ENCODE measurements around the gene TSHR.

TSHR gene

DNA sequence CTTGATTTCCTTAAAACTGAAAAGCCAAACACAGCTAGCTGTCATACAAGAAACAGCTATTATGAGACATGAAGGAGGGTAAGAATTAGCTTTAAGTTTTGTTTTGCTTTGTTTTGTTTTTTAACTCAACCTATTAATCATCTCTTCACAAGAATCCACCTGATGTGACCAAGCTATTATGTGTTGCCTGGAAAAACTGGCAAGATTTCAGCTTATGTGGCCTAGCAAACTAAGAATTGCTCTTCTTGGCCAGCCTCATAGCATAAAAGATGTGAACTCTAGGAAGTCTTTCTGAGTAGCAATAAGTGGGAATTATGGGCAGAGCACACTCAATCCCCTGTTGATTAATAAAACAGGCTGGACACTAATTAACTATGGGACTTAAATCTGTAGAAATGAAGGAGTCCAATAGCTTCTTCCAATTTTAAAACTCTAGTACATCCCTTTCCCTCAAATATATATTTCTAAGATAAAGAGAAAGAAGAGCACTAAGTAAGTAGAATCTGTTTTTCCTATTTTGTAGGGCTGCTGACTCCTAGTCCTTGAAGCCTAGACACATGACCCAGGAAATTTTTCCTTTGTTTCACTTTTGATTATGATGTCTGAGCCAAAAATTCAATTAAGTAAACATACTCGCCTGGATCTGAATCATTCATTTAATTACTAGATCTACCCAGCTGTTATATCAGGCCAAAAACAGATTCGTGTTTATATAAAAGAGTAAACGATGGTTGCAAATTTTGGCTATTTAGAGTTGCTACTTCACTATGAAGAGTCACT is 189.6 kb downstream of the TSHR start:
- no peak for DNase-seq

DNA sequence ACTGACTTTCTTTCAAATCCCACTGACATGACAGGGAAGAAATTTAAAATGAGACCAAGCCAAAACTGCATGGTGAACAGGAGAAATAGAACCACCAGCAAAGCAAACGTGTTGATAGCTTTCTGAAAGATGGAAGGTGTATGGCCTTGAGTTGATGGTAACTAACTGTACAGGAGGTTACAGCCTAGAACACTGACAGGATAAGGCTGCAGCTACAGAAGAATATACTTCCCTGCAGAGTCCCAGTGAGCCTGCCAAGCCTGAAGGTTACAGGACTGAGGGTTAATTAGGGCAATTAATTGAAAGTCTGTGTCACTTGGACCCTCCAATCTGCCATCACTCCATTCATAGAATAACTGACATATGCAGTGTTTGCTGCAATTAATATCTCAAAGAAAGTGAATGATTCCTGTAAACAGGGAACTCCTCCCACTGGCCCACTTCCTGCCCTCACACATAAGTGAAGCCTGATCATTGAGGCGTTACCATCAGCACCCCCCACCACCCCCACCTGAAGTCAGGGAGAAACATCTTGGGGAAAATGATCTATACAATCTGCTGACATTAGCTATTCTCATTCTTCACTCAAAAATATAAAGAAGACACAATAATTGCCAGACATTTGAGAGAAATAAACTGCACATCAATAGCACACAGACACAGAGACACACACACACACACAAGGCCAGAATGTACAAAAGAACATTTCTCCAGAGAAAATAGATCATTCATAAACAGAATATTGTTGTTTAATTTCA is 191.9 kb downstream of the TSHR start:
- DNase-seq, result no peak

DNA sequence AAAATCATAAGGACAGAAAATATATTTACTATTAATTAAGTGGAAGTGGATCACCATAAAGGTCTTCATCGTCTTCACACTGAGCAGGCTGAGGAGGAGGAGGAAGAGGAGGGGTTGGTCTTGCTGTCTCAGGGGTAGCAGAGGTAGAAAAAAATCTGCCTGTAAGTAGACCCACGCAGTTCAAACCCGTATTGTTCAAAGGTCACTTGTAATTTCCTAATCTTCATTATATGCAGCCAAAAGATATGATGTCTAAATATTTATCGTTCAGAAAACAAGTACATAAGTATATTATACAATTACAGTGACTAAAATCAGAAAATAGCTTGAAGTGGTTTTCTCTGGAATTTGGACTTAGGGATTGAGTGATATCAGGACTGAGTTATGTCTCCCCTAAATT is 193.2 kb downstream of the TSHR start:
- DNase-seq, result no peak

- DNase-seq, result no peak
These were observed 197.8 kb downstream of the TSHR start for GRCh38 chr14:81153187-81153586.

- peak; percentile 72 to 75 for DNase-seq
These were observed 202.0 kb downstream of the TSHR start for GRCh38 chr14:81157431-81157830.

DNA sequence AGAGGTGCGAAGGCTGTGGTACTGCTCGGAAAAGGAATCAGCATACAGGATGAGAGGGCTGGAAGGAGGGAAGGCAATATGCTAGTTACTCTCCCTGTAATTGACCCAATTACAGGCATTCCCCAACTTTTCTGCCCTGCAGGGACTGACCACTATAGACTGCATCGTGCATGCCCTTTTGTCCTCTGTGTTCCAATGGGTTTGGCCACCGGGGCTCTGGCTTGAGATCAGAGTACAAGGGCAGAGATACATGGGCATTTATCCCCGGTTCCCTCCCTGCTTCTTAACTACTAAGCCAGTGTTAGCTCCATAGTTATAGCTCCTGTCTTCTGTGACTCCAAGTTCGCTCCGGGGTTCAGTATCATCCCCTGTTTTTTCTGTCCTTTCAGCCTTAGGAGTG is 205.7 kb downstream of the TSHR start:
- no peak for DNase-seq

DNA sequence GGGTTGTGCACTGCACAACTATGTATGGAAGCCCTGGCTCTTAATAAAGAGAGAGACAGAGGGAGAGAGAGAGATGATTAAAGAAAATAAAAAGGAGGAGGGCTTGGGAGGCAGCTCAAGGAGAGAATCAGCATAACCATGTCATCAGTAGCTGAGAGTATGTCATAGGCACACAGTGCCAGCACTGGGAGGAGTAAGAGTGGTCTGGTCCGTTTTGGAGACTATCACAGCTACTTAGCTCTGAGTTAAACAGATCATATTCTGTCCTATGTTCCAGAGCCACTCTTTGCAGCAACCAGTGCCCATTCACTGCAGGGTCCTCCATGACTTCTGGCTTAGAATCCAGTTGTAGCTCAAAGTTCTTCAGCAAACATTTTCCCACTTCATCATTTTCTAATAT is 206.3 kb downstream of the TSHR start:
- no peak for DNase-seq

- DNase-seq, result peak; percentile 67 to 81
These were observed 207.5 kb downstream of the TSHR start for GRCh38 chr14:81162941-81163340.

DNA sequence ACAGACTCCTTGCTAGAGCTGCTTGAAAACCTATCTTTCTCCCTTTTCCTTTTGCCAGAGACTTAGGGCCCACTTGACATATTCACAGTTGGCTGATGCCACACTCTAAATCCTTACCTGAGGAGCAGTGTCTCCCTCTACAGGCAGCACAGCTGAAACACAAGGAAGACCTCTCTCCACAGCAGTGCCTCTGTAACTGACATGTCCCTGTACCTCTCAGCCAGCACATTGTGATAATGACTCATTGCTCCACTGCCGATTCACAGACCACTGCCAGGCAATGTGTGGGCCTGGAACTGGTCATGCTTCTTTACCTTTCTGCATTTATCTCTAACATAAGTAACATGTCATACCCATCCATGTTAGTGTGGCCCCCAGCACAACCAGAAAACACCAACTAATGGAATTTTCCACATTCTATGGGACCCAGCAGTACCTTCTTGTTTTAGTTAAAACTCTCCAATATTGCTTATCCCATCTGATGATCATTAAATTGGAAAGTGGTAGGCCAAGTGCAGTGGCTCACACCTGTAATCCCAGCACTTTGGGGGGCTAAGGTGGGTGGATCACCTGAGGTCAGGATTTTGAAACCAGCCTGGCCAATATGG is 208.8 kb downstream of the TSHR start:
- DNase-seq, result peak; percentile 58 to 76

DNA sequence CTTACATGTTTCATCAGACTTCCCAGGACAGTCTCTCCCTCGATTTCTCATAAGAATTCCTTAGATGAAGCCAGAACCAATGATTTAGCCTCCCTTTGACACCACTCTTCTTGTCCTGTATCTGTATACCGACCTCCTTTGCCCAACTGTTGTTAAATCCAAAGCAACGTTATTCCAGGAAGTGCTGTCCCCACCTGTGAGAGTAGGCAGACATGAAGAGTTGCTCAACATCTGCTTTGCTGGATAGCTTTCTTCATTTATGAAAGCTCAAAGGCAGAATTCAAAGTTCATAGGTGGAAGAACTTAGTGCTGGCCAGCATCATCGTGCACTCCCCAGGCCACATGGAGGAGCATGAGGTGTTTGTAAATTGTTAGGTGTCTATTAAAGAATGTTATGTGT is 209.8 kb downstream of the TSHR start:
- no peak for DNase-seq

DNA sequence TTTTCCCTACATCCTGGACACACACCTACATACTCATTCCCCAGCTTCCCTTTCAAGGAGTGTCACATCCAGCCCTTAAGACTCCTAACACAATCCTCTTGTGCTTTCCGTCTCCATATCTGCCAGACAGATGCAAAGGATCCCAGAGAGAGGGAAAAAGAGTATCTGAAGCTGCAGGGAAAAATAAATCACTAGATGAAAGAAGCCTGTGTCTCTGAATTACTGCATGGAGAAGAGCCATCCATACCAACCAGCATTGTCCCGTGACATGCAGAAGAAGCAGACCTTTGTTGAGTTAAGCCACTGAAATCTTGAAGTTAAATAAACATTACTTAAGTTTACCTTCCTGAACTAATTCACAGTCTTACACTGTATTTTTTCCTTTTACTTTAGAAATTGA is 210.7 kb downstream of the TSHR start:
- DNase-seq, result no peak

DNA sequence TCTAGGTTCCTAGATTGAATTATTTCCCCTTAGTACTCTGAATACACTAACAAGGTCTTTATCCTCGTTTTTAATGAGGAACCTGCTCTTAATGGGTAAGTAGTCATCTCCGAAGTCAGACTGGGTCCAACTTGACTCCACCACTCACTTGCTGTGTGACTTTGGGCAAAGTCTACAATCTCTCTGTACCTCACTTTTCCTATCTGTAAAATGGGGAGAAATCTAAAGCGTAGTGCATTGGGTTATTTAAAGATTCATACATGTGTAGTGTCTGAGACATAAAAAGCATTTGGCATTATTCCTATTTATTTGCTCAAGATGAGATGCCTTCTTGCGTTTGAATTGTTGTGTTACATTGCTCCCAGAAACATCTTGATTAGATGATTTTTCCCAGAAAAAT is 213.8 kb downstream of the TSHR start:
- DNase-seq, result no peak

GRCh38 chr14:81169711-81170103 is 214.3 kb downstream of the TSHR start:
- DNase-seq, result peak; percentile 51 to 54

GRCh38 chr14:81170104-81170828 is 214.8 kb downstream of the TSHR start:
- DNase-seq, result peak; percentile 81 to 90

DNA sequence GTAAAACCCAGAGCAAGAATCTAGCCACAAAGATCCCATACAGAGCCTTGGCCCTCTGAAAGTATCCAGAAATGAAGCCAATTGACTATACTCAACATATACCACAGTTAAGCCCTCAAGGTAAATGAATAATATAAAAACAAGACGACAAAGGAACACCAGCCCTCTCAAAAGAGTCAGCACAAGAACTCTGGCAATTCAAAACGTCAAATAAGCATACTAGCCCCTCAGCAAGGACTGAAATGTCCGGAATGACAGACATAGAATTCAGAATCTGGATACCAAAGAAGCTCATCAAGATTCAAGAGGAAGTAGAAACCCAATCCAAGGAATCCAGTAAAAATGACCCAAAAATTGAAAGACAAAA is 215.4 kb downstream of the TSHR start:
- DNase-seq, result no peak

GRCh38 chr14:81172353-81172752 is 216.9 kb downstream of the TSHR start:
- peak in 1 of 2 donors; percentile 25 for DNase-seq

- DNase-seq, result no peak
These were observed 217.5 kb downstream of the TSHR start for GRCh38 chr14:81172881-81173280.

- DNase-seq, result peak; percentile 82 to 89
These were observed 220.8 kb downstream of the TSHR start for GRCh38 chr14:81176241-81176640.

GRCh38 chr14:81177225-81177624 is 221.8 kb downstream of the TSHR start:
- no peak for DNase-seq

DNA sequence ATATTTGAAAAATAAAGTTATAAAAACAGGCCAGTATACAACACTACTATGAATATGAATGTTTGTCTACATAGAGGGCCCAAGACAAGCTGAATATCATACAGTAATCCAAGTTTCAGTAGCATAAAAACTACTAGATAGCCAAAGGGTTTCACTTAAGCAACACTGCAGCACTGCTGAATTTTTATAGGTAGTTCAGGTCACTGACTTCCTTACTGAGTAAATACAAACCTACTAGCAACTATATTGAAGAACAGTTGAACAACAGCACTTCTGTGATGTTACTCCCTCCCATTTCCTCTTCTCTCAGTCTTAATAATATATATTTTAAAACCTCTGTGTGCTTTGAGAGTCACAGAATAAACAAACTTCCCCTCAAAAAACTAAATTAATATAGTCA is 222.6 kb downstream of the TSHR start:
- DNase-seq, result no peak

DNA sequence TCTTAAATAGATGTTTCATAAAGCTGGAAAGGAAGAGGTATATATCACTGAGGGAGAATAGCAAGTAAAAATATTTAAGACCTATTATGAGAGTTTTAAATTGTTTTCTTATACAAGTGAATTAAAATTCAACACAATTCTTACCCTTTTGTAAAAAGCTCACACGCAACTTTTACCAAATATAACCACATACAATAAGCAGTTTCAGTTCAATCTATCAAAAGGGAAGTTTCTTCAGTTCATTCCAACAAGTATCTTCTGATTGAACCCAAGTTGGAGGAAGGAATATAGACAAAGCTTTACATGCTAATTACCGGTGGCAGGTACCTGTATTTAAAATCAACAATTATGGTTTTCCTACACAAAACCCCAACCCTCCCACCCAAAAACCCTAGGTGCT is 224.2 kb downstream of the TSHR start:
- no peak for DNase-seq

- no peak for DNase-seq
These were observed 232.6 kb downstream of the TSHR start for GRCh38 chr14:81187832-81188522.

DNA sequence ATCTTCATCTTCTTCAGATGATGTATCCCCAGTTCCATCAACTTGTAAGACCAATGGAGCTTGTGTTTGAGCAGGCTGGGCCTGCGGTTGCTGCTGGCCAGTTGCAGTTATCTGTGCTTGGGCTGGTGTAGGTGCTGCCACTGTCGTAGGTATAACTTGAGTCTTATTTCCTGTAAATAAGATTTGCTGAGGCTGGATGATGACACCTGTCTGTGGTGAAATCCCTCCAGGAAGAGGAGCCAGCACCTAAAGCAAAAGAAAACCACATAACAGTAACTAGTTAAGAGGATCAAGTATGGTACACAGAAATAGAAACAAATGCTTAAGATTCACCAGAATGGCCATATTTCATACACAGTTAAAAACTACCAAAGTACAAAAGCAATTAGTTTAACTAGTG is 237.2 kb downstream of the TSHR start:
- no peak for DNase-seq
